CD4-positive, alpha-beta T cell treated with Interleukin-21 for 1 hour (primary cell): ENCODE data around the gene IFT25.

ENCODE experiments used
- DNase-seq: peaks from one replicate; pipeline ENCODE4 v3.0.0-alpha.2; 2020

Gene IFT25

GRCh38 chr1:53927376-53927881 is 18.1 kb downstream of the IFT25 start:
- no peak for DNase-seq

GRCh38 chr1:53919675-53920066 is 25.8 kb downstream of the IFT25 start:
- no peak for DNase-seq

- DNase-seq = no peak
Measured at GRCh38 chr1:53918343-53918742, 27.2 kb downstream of the IFT25 start.

GRCh38 chr1:53913352-53914033 is 32.0 kb downstream of the IFT25 start:
- DNase-seq = no peak

- no peak for DNase-seq
Measured at GRCh38 chr1:53911442-53911841, 34.1 kb downstream of the IFT25 start.

GRCh38 chr1:53909946-53910345 is 35.6 kb downstream of the IFT25 start:
- no peak for DNase-seq

GRCh38 chr1:53906121-53906520 is 39.4 kb downstream of the IFT25 start:
- DNase-seq = no peak

GRCh38 chr1:53905509-53905908 is 40.0 kb downstream of the IFT25 start:
- DNase-seq = no peak

GRCh38 chr1:53902235-53903138 is 43.0 kb downstream of the IFT25 start:
- DNase-seq = no peak

- no peak for DNase-seq
Measured at GRCh38 chr1:53899708-53900107, 45.8 kb downstream of the IFT25 start.

GRCh38 chr1:53899206-53899628 is 46.3 kb downstream of the IFT25 start:
- no peak for DNase-seq

- no peak for DNase-seq
Measured at GRCh38 chr1:53896635-53897229, 48.8 kb downstream of the IFT25 start.

- no peak for DNase-seq
Measured at GRCh38 chr1:53895421-53895820, 50.1 kb downstream of the IFT25 start.

- DNase-seq = no peak
Measured at GRCh38 chr1:53894644-53895043, 50.9 kb downstream of the IFT25 start.

- no peak for DNase-seq
Measured at GRCh38 chr1:53893999-53894636, 51.4 kb downstream of the IFT25 start, which contains the start of gene DIO1. DIO1 (plus strand) TSS chr1:53894187; CDS start chr1:53894211, 24 bp downstream.

- DNase-seq = no peak
Measured at GRCh38 chr1:53892911-53893310, 52.6 kb downstream of the IFT25 start.

GRCh38 chr1:53891678-53892077 is 53.8 kb downstream of the IFT25 start:
- DNase-seq = no peak

GRCh38 chr1:53891018-53891417 is 54.5 kb downstream of the IFT25 start:
- no peak for DNase-seq

GRCh38 chr1:53890522-53890941 is 55.0 kb downstream of the IFT25 start:
- no peak for DNase-seq

- DNase-seq = peak; percentile 89
Measured at GRCh38 chr1:53889304-53890298, 55.9 kb downstream of the IFT25 start, which contains the start of gene YIPF1. YIPF1 (minus strand) TSS chr1:53889797; CDS start chr1:53888937, 860 bp downstream.

GRCh38 chr1:53888681-53889080 is 56.8 kb downstream of the IFT25 start:
- no peak for DNase-seq
